GM19193 (cell line): ENCODE results near the gene DNAJC18.

Experiments used
- POLR2A ChIP-seq: IDR thresholded peaks from 4 replicates; pipeline ENCODE4 v1.6.1; 2011; ENCODE audit not compliant: insufficient read depth, insufficient read length; ENCODE audit errors: extremely low read depth

Gene DNAJC18

DNA sequence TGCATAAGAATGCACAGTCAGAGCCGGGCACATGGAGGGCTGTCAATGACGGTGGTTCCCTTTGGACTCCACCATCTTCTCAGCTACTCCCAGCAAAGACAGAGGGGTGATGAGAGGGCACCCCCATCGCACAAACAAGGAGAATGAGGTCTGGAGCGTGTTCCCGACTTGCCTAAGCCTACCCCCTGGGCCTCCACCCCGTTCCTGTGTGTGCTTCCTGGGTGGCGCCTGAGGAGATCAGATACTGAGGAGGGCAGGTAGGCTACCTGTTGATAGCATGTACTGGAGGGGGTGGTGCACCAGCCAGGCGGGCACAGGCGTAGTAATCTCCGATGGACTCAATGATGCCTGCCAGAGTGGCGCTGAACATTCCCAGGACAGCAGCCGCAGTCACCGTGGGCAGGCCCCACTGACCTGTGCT lies 60.4 kb downstream of the DNAJC18 start:
- no peak for TF ChIP-seq POLR2A

DNA sequence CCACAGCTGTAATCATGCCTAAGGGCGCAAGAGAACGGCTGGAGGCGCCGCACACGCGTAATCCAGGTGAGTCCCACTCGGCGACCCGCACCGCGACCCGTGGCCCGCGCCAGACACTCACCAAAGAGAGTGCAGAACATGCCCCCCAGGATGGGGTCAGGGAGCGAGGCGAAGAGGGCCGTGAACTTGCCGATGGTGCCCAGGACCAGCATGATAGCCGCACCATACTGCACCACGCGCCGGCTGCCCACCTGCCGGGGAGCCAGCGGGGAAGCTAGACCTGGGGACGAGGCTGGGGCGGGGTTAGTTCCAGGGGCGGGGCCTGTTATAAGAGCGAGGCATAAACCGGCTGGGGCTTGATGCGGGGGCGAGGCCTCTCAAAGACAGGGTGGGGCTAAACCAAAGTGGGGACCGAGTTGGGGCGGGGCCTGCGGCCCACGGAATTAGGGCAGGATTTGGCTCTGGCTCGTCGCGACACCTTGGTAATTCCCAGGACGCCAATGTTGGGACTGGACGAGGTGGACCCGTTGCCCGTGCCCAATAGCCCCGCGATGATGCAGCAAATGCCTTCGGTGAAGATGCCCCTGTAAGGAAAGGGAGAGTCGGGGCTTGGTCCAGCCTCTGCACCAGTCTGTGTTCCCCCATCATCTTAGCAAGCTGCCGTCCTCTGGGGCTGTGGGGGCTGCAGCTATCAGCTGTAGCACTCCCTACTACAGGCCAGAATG lies 61.1 kb downstream of the DNAJC18 start:
- TF ChIP-seq POLR2A: no peak

DNA sequence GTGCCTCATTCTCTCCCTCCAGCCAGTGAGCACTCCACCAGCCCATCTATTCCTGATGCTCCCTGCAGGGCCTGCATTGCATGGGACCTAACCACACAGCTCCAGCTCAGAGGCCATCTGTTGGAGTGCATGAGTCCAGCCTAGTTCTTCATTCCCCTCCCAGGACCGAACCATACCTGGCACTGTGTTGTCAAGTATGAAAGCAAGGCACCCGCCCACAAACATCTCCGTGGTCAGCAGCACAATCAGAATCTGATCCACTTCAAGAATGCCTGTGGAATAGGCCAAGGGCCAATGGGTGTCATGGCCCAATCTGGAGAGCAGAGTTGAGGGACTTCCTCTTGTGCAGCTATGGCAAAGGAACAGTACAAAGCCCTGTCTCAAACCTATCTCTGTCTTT lies 62.1 kb downstream of the DNAJC18 start:
- no peak for TF ChIP-seq POLR2A

DNA sequence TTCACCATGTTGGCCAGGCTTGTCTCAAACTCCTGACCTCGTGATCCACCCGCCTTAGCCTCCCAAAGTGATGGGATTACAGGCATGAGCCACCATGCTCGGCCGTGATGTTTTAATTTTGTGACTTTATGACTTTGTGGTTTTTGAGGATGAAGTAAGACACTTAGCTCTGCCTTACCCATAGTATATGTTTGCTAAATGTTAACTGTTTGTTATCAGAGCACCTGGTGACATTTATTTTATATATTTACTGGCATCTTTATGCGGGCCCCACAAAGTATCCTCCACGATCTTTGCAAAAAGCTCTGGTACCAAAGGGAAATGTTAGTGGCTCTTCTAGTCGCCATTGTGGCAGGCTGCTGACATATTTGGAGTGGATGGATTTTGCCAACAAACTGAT lies 63.0 kb downstream of the DNAJC18 start:
- TF ChIP-seq POLR2A: no peak

DNA sequence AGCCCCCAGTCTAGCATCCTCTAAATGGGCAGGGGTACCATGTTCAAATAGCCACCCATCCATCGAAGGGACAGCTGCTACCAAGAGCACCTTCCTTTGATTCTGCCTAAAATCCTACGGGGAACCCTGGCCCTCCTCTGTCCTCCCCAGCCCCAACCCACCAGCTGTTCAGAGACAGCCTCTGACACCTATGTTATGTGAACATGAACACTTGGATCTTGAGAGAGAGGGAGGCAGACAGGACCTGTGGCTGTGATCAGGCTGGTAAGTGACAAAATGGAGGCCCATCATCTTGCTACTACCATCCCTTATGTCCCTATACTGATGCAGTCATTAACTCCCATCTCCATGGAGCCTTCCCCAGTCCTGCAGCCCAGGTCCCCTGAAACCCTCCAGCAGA lies 64.4 kb downstream of the DNAJC18 start:
- no peak for TF ChIP-seq POLR2A

DNA sequence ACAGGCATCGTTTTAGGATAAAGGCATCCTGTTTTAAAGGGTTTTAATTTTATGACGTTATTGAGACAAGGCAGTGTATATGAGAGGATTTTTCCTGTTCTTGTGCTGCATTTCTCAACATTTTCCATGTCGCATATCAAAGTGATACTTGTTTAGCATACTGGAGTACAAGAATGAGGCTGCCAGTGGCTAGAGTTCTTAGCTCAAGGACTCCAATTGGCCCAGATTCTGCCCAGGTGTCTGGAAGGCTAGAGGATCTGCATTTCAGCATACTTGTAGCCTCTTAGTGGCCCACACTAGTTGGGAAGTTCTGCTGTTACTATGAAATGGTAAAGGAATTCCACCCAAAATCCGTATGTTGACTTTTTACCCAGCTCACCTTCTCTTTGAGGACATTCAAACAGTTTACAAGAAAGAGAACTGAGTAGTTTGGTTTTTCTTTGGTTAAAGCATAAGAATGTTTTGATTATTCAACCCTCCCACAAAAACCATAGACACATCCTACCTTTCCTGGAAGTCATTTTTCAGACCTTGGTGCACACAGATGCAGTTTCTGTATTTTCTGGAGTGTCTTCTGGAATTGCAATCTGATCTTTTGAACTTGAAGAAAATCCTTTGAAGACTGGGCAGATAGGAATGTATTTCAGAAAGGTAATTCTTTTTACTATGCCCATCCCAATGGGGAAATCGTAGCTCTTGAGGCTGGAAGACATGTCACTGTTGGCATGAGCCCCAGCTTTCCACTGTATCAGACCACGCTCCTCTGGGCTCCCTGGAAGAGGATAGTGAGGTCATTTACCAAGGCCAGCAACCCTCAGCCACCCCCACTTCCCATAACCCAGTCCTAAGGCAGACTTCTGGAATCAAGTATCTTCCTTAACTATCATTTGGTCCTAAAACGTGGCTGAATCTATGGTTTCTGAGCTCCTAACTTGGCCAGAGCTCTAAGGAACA lies 67.6 kb downstream of the DNAJC18 start:
- TF ChIP-seq POLR2A: no peak

DNA sequence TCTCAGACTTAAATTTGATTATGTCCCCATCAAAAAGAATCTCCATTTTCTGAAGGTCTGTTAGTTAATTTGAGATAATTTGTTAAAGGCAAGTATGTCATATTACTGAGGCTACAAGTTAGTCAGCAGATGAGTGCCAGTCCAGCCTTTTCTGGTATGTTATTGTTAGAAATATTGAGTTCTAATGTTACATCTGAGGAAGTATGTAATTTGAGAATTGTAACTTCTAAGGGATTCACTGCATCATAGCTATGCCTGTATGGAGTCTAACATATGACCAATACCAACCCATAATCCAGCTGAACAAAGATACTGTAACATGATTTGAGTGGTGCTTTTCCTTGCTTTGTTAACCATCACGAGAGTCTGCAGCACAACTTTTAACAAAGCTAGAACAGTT lies 70.1 kb downstream of the DNAJC18 start:
- TF ChIP-seq POLR2A: no peak

DNA sequence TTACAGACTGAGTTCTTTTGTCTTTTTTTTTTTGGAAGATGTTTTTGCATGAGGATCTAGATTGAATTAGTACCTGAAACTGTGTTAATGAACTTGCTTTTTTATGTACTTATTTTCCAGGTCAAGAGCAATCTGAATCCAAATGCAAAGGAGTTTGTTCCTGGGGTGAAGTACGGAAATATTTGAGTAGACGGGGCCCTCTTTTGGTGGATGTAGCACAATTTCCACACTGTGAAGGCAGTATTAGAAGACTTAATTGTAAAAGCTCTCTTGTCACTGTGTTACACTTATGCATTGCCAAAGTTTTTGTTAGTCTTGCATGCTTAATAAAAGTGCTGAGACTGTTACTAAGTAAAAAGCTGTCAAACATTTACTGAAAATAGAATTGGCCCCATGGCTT lies 70.7 kb downstream of the DNAJC18 start:
- TF ChIP-seq POLR2A: no peak

DNA sequence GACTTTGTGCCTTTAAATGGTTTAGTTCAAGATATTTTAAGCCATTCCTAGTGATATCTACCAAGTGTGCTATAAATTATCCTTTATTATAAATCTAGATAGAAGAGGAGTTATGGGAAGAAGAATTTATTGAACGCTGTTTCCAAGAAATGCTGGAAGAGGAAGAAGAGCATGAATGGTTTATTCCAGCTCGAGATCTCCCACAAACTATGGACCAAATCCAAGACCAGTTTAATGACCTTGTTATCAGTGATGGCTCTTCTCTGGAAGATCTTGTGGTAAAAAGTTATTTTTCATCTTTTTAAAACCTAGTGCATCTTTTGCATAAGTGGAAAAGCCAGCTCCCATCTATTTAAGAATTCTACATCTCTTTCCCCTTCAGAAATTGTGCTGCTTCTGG lies 74.9 kb downstream of the DNAJC18 start:
- no peak for TF ChIP-seq POLR2A

DNA sequence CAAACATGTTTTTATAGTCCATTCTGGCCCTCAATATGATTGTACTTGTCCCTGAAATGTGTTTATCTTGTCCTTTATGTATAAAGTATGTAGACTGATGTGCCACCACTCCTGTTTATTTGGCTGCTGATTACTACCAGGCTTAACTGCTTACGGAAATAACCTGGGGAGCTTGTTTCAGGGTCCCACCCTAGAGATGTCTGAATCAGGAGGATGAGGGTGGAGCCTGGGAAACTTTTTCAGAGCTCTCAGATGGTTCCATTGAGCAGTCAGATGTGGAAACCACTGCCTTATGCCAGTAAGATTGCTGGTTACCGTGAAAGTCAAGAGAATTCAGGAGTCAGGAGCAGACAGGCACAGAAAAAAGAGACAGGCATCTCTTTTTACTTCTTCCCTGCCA lies 75.4 kb downstream of the DNAJC18 start:
- TF ChIP-seq POLR2A: no peak

DNA sequence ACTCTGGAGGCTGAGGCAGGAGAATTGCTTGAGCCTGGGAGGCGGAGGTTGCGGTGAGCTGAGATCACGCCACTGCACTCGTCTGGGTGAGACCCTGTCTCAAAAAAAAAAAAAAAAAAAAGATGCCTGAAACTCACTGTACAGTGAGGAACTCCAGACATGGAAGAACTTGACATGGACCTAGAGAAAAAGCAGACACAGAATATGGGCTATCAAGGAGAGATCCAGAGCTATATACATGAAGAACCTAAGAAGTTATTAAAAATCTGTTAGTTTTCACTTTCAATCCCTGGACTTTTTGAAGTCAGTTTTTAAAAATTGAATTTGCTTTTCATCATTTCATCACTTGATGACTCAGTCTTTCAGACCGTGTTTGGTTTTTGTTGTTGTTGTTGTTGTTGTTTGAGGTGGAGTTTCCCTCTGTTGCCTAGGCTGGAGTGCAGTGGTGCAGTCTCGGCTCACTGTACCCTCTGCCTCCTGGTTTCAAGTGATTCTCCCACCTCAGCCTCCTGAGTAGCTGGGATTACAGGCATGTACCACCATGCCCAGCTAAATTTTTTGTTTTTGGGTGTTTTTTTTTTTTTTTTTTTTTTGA lies 77.4 kb downstream of the DNAJC18 start:
- TF ChIP-seq POLR2A: no peak

DNA sequence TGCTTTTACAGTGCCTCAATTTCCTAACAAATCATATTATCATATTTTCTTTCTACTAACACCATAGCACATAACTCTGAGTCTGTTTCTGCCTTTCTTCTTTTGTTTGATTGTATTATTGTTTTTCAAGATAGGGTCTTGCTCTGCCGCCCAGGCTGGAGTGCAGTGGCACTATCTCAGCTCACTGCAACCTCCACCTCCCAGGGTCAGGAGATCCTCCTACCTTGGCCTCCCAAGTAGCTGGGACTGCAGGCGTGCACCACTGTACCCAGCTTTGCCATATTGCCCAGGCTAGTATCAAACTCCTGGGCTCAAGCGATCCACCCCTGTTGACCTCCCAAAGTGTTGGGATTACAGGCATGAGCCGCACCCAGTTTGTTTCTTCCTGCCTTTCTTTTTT lies 78.9 kb downstream of the DNAJC18 start:
- no peak for TF ChIP-seq POLR2A
